ENCODE results near the gene UMODL1.

Gene UMODL1

DNA sequence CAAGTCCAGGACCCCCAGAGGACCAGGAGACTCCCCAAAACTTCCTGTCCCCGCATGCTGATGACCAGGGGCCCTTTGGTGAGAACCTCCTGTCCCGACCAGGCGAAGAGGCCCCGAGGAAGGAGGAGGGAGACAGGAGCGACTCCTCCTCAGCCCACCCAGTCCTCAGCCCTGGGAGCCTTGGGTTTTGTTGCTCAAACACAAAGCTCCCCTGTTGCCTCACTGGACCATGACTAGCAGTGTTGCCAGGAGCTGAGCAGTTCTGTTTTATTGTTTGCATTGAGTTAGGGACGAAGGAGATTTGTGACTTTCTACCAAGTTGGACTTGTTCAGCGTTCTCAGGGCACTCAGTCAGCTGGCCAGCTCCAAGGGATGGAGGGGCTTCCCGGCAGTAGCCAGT is 10.0 kb downstream of the UMODL1 start:
- DNase-seq: no peak

DNA sequence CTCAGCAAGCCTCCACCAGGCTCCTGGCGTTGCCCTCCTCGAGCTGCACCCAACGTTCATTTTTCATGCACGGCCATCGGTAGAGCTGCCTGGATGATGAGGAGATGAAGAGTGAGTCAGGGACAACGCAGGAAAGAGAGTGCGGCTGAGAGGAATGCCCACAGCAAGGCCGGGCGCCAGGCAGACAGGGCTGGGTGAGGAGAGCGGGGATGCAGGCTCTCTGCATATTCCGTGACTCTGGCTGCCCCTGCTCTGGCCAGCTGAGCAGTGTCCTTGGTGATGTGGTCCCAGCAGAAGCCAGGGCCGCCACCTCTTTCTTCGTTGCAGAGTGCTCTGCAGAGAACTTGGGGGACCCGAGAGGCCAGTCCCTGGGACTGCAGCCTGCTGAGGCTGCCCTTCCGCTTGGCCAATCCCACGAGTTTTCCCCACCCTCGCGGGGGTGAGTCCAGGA is 10.8 kb downstream of the UMODL1 start:
- DNase-seq: no peak

- DNase-seq: no peak
These were observed 11.6 kb downstream of the UMODL1 start for GRCh38 chr21:42082501-42083360.

DNA sequence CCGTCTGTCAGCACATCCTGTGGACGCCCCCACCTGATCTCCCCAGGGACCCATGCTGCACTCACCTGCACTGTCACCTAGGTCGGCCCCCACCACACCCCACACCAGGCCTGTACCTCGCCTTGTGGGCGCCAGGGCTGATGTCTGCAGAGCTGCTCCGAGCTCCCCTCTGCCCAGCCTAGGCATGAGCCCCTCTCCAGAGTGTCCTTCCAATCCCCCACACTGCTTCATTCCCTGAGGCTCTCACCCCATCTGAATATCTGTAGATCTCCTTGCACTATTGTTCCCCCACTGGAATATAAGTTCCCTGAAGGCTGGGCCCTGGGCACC is 12.2 kb downstream of the UMODL1 start:
- no peak for DNase-seq

DNA sequence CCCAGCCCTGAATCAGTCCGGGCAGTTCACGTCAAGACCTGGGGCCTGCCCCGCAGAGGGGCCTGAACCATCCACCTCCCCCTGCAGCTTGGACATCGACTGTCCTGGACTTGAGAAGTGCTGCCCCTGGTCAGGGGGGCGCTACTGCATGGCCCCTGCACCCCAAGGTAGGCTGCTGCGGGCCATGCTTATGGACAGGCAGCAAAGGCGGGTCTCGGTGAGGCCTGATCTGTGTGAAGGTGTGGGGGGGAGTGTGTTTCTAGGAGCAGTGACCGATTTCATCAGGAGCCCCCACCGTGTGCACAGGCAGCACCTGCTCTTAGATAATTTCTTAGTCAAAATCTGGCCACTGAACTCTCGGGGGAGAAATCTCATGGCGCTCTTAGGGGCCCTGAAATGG is 13.0 kb downstream of the UMODL1 start:
- DNase-seq: no peak

GRCh38 chr21:42085246-42086077 is 14.3 kb downstream of the UMODL1 start:
- DNase-seq: no peak

GRCh38 chr21:42086969-42087368 is 15.9 kb downstream of the UMODL1 start:
- DNase-seq: no peak

DNA sequence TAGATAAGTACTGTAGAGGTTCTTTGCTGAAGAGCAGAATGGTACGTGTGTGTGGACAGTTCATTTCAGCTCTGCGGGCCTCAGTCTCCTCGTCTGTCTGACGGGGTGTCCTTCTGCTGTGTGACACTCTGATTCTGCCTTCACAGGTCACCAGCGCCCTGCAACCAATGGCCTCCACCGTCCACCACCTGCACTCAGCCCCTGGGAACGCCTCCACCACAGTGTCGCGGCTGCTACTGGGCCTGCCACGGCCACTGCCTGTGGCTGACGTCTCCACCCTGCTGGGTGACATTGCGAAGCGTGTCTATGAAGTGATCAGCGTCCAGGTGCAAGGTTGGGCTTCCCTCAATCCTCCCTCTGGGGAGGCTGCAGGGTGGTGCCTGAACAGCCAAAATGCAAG is 17.0 kb downstream of the UMODL1 start:
- DNase-seq: no peak

GRCh38 chr21:42088658-42089057 is 17.5 kb downstream of the UMODL1 start:
- no peak for DNase-seq

- DNase-seq: no peak
These were observed 18.0 kb downstream of the UMODL1 start for GRCh38 chr21:42089093-42089631.

DNA sequence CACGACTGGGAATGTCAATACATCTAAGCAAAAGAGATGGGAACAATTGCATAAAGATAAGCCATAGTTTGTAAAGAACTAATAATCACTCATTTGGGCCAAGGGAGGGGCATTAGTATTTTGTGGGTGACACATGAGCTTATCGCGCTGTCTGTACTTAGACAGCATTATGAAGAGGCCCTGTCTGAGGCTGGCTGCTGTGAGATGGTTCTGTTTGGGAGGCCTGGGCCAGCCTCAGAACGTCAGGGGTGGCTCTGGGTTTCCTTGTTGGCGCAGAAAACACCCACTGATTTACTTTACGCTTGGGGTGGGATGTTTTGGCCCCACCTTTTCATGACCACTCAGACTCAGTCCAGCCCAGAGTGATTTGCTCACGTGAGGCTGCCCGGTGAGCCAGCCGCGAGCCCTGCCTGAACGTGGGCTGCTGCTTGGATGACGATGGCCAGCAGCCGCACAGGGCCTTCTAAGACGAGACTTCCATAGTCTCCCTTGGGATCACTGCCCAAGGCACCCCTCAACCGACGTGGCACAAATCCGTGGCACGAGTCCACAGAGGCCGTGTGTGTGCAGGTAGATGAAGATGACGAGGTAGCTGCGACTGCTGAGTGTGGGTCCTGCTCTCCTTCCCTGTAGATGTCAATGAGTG is 18.7 kb downstream of the UMODL1 start:
- no peak for DNase-seq

- no peak for DNase-seq
These were observed 20.9 kb downstream of the UMODL1 start for GRCh38 chr21:42091899-42092508.

DNA sequence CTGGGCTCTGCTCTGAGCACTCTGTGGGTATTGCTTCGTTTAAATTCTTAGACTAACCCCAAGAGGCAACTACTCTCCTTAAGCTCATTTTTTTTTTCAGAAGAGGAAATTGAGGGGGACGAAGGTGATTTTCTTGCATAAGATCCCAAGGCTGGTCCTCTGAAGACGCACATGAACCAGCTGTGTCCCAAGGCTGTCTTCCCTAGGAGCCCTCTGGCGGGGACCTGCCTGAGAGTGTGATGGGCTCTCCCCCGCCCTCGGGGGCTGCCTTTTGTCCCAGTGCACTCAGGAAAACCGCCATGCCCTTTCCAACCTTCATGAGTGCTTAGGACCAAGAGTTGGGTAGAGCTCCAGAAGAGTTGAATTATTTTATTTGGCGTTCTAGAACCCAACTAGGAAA is 21.7 kb downstream of the UMODL1 start:
- no peak for DNase-seq

DNA sequence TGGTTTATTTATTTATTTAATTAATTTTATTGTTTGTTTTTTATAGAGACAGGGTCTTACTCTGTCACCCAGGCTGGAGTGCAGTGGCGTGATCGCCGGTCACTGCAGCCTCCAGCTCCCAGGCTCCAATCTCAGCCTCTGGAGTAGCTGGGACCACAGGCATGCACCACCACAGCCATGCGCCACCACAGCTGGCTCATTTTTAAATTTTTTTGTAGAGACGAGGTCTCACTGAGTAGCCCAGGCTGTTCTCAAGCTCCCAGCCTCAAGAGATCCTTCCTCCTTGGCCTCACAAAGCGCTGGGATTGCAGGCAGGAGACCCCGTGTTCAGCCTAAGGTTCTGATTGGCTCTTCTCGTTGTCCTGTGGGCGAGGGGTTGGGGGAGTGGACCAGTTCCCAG is 22.1 kb downstream of the UMODL1 start:
- DNase-seq: no peak

- no peak for DNase-seq
These were observed 22.9 kb downstream of the UMODL1 start for GRCh38 chr21:42093991-42094421.

GRCh38 chr21:42094811-42095210 is 23.7 kb downstream of the UMODL1 start:
- DNase-seq: no peak

DNA sequence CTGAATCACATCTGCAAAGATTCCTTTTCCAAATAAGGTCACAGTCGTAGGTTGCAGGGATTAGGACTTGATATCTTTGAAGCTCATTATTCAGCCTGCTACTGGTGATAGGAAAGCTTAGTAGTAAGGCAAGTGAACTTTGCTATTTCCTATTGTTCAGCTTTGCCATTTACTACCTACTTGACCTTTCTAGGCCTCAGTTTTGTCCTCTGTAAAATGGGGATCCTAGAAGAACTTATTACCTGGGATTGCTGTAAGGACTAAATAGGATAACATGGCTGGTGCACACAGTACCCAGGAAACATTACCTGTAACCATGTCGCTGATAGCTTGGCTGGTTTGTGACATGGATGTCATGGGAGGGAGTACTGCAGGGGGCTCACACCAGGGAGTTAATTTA is 24.5 kb downstream of the UMODL1 start:
- DNase-seq: no peak

- DNase-seq: no peak
These were observed 25.4 kb downstream of the UMODL1 start for GRCh38 chr21:42096566-42096965.

DNA sequence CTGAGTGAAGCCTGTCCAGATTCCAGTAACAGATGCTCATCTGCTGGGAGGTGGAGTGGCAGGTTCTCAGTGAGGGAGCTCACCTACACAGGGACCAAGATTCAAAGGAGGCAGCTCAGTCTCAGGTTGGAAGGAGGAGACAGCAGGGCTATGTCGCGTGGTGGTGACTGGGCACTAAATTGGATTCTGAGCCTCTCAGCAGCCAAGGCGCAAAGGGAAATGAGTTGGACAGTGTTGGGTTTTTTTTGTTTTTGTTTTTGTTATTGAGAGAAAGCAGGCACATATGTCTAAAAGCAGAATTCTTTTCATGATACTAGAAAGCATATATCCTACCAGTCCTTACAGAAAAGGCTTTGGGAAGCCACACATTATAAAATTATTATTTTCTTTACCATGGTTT is 26.2 kb downstream of the UMODL1 start:
- DNase-seq: no peak

GRCh38 chr21:42097860-42098454 is 26.8 kb downstream of the UMODL1 start:
- peak; percentile 33 to 76 for DNase-seq

DNA sequence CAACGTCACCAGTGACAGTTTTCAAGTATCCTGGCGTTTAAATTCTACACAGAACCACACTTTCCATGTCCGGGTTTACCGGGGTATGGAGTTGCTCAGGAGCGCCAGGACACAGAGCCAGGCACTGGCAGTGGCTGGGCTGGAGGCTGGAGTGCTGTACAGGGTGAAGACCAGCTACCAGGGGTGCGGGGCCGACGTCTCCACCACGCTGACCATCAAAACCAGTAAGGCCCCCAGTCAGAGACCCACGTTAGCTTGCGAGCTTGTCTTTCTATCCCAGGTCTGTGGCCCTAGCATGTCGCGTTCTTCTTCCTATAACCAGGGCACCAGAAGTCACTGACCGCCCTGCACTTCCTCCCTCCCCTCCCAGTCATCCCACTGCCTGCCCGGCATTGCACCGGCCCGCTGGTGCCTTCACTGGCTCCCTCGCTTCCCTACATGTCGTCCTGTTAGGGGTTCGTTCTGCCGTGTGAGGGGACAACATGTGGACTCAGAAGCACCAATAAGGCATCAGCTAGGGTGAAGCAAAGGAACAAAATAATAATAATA is 27.9 kb downstream of the UMODL1 start:
- DNase-seq: no peak

DNA sequence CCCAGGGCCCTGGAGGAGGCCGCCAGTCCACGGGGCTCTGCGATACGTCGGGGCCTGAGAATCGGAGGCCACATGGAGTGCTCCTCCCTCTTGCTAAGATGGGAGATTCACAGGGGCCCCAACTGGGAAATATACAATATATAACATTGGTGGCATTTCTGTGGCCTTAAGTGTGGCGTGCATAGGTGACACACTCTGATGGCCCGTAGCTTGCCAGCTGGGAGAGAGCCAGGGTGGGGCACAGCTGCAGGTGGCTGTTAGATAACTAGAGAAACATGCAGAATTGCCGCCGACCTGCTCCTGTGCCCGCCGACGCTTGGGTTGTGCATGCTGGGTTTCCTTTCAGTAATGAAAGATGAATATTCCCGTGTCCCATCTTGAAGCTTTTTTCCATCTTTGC is 30.1 kb downstream of the UMODL1 start:
- no peak for DNase-seq
